Stimulated activated CD4-positive, alpha-beta T cell treated with anti-CD3 and anti-CD28 coated beads, TNF-alpha, amount 100 ng/mL, for 48 hours (primary cell): Measurements from ENCODE around the gene CCDC27.
"Not testable (repeated sequence)": the region's sequence is repeated elsewhere in the genome, so short reads cannot be mapped to it uniquely, and the experiment has no call there.

Experiments
- DNase-seq, 3 donors: peaks; one replicate each; pipeline ENCODE4 v3.0.0-alpha.2; 2020; ENCODE audit warnings: low read depth in 3 of 3

Gene CCDC27

GRCh38 chr1:3735688-3736087 lies 16.6 kb upstream of the CCDC27 start:
- no peak for DNase-seq

- DNase-seq, result no peak
These were observed 16.1 kb upstream of the CCDC27 start for GRCh38 chr1:3736131-3736561.

- no peak for DNase-seq
These were observed 15.5 kb upstream of the CCDC27 start for GRCh38 chr1:3736708-3737107.

GRCh38 chr1:3738943-3739342 lies 13.3 kb upstream of the CCDC27 start:
- DNase-seq, result no peak

- no peak for DNase-seq
These were observed 12.2 kb upstream of the CCDC27 start for GRCh38 chr1:3740042-3740441.

GRCh38 chr1:3740752-3741151 lies 11.5 kb upstream of the CCDC27 start:
- no peak for DNase-seq

- DNase-seq, result no peak
These were observed 10.4 kb upstream of the CCDC27 start for GRCh38 chr1:3741566-3742438.

GRCh38 chr1:3742439-3743298 lies 9.6 kb upstream of the CCDC27 start:
- no peak for DNase-seq

- DNase-seq, result no peak
These were observed 8.8 kb upstream of the CCDC27 start for GRCh38 chr1:3743421-3743820.

GRCh38 chr1:3743826-3744225 lies 8.4 kb upstream of the CCDC27 start:
- DNase-seq, result no peak

- DNase-seq, result no peak
These were observed 7.6 kb upstream of the CCDC27 start for GRCh38 chr1:3744646-3745045.

GRCh38 chr1:3745071-3745470 lies 7.2 kb upstream of the CCDC27 start:
- no peak for DNase-seq

GRCh38 chr1:3745590-3746381 lies 6.5 kb upstream of the CCDC27 start:
- no peak for DNase-seq

GRCh38 chr1:3746389-3746829 lies 5.8 kb upstream of the CCDC27 start:
- no peak for DNase-seq

- DNase-seq, result peak; percentile 73 to 87 (median 82)
These were observed 5.3 kb upstream of the CCDC27 start for GRCh38 chr1:3746830-3747521.

GRCh38 chr1:3747522-3747848 lies 4.8 kb upstream of the CCDC27 start:
- DNase-seq, result no peak

- no peak for DNase-seq
These were observed 4.3 kb upstream of the CCDC27 start for GRCh38 chr1:3747903-3748302.

GRCh38 chr1:3748316-3748900 lies 3.8 kb upstream of the CCDC27 start:
- DNase-seq, result not testable (repeated sequence)

- DNase-seq, result no peak
These were observed 2.7 kb upstream of the CCDC27 start for GRCh38 chr1:3749512-3749911.

GRCh38 chr1:3750741-3751140 lies 1.5 kb upstream of the CCDC27 start:
- DNase-seq, result no peak
